Endothelial cell of hepatic sinusoid (primary cell): ENCODE data around the gene ZNF280B.

Experiments
- in situ Hi-C: cut with HindIII; loops from 2 replicates; pipeline ENCODE4 v1.10.0; 2017; ENCODE audit warnings: low sequenced_read_pairs

Gene ZNF280B

GRCh38 chr22:22508274-22509176, at the start of gene ZNF280B:
Gene ZNF280B, minus strand, starts transcription at chr22:22508742. Its CDS starts 19,344 bp downstream, at chr22:22489398.
- in situ Hi-C loops = no loop called here

GRCh38 chr22:22556995-22557925, 48.7 kb upstream of the ZNF280B start:
- in situ Hi-C loops = no loop called here

- in situ Hi-C loops = no loop called here
These were observed 48.0 kb upstream of the ZNF280B start for GRCh38 chr22:22556578-22556977.

- in situ Hi-C loops = no loop called here
These were observed 47.1 kb upstream of the ZNF280B start for GRCh38 chr22:22555596-22555995.

- in situ Hi-C loops = no loop called here
These were observed 46.2 kb upstream of the ZNF280B start for GRCh38 chr22:22554587-22555284.

- in situ Hi-C loops = no loop called here
These were observed 45.4 kb upstream of the ZNF280B start for GRCh38 chr22:22553735-22554586.

GRCh38 chr22:22553141-22553540, 44.6 kb upstream of the ZNF280B start:
- in situ Hi-C loops = no loop called here

- in situ Hi-C loops = no loop called here
These were observed 44.1 kb upstream of the ZNF280B start for GRCh38 chr22:22552630-22553029.

GRCh38 chr22:22550789-22551434, 42.4 kb upstream of the ZNF280B start:
- in situ Hi-C loops = no loop called here

GRCh38 chr22:22548910-22549309, 40.4 kb upstream of the ZNF280B start:
- in situ Hi-C loops = no loop called here

GRCh38 chr22:22548317-22548716, 39.8 kb upstream of the ZNF280B start:
- in situ Hi-C loops = no loop called here

GRCh38 chr22:22547692-22548300, 39.3 kb upstream of the ZNF280B start:
- in situ Hi-C loops = no loop called here

GRCh38 chr22:22547226-22547625, 38.7 kb upstream of the ZNF280B start:
- in situ Hi-C loops = no loop called here

- in situ Hi-C loops = no loop called here
These were observed 37.9 kb upstream of the ZNF280B start for GRCh38 chr22:22546490-22546889.

GRCh38 chr22:22545084-22545483, 36.5 kb upstream of the ZNF280B start:
- in situ Hi-C loops = no loop called here

GRCh38 chr22:22538226-22538989, 29.9 kb upstream of the ZNF280B start:
- in situ Hi-C loops = no loop called here

- in situ Hi-C loops = no loop called here
These were observed 28.4 kb upstream of the ZNF280B start for GRCh38 chr22:22536916-22537315.

GRCh38 chr22:22536515-22536914, 28.0 kb upstream of the ZNF280B start:
- in situ Hi-C loops = no loop called here
